IMR-90 (cell line): ENCODE data around the gene PTPRN2. TPM values are rescaled to one million over a fixed set of nuclear protein-coding genes. Genes with fewer than 3 reads are reported as not detected.

Experiments used
- ATAC-seq: fragments of 200-7000 bp; cut with Tn5 transposase; 2 replicates; pipeline ENCODE4 v1.9.1; 2020; ENCODE audit warnings: low read depth, mild to moderate bottlenecking, moderate library complexity
- BruUV-seq: library from RNA; stranded (reverse); fragments of 400-500 nt; replicated peaks from 2 replicates; lab custom pipeline; 2021; lab: Mats Ljungman, UMichigan
- CTCF ChIA-PET: fragments of 300-600 bp; formaldehyde crosslinking; extraction: SDS; loops from one replicate; lab custom pipeline; 2021; ENCODE audit warnings: antibody characterized with exemption; lab: Yijun Ruan, JAX
- POLR2A ChIA-PET: fragments of 300-600 bp; sonication (Branson Sonifier 250); formaldehyde crosslinking; loops from one replicate; lab custom pipeline; 2022; ENCODE audit warnings: antibody characterized with exemption; ENCODE audit not compliant: unreplicated experiment; lab: Charles Lee
- DNase-seq: peaks from one replicate; pipeline ENCODE4 v3.0.0; 2013
- H2AFZ ChIP-seq: replicated peaks from 2 replicates; pipeline ENCODE3; 2013; ENCODE audit warnings: low read length, mild to moderate bottlenecking; ENCODE audit not compliant: poor library complexity
- H2AK5ac ChIP-seq: 2 replicates; pipeline ENCODE4 v1.6.1; 2013; ENCODE audit warnings: low read depth, low read length, inconsistent platforms
- H2AK9ac ChIP-seq: replicated peaks from 2 replicates; pipeline ENCODE3; 2013; ENCODE audit warnings: mild to moderate bottlenecking, low read depth, low read length, moderate library complexity; ENCODE audit not compliant: poor library complexity
- H2BK120ac ChIP-seq: 2 replicates; pipeline ENCODE4 v1.6.1; 2013; ENCODE audit warnings: low read depth, low read length, inconsistent platforms
- H2BK15ac ChIP-seq: 3 replicates; pipeline ENCODE4 v1.6.1; 2013; ENCODE audit warnings: low read depth, low read length, inconsistent platforms
- H2BK20ac ChIP-seq: 2 replicates; pipeline ENCODE4 v1.6.1; 2013; ENCODE audit warnings: low read depth, mild to moderate bottlenecking, inconsistent platforms, low read length, moderate library complexity
- H2BK5ac ChIP-seq: 2 replicates; pipeline ENCODE4 v1.6.1; 2013; ENCODE audit warnings: mild to moderate bottlenecking, low read depth, low read length, inconsistent platforms; ENCODE audit not compliant: poor library complexity, severe bottlenecking
- H3K14ac ChIP-seq: replicated peaks from 2 replicates; pipeline ENCODE4 v1.6.1; 2013; ENCODE audit warnings: low read depth, low read length, inconsistent platforms
- H3K18ac ChIP-seq: 2 replicates; pipeline ENCODE4 v1.6.1; 2013; ENCODE audit warnings: low read depth, low read length, control low read depth
- H3K23ac ChIP-seq: 2 replicates; pipeline ENCODE4 v1.6.1; 2013; ENCODE audit warnings: low read depth, low read length, inconsistent platforms
- H3K27ac ChIP-seq: 2 replicates; pipeline ENCODE4 v1.5.1; 2013; ENCODE audit warnings: mild to moderate bottlenecking, control low read depth, low read length; ENCODE audit not compliant: insufficient read depth
- H3K27me3 ChIP-seq: 2 replicates; pipeline ENCODE4 v1.6.1; 2013; ENCODE audit warnings: low read length; ENCODE audit not compliant: control insufficient read depth, insufficient read depth
- H3K36me3 ChIP-seq: 2 replicates; pipeline ENCODE4 v1.6.1; 2013; ENCODE audit warnings: low read length, mixed read lengths; ENCODE audit not compliant: control insufficient read depth, insufficient read depth
- H3K4ac ChIP-seq: 2 replicates; pipeline ENCODE4 v1.6.1; 2013; ENCODE audit warnings: low read depth, low read length, inconsistent platforms
- H3K4me1 ChIP-seq: 2 replicates; pipeline ENCODE4 v1.6.1; 2013; ENCODE audit warnings: low read length, mixed read lengths; ENCODE audit not compliant: control insufficient read depth, insufficient read depth
- H3K4me2 ChIP-seq: 2 replicates; pipeline ENCODE4 v1.6.1; 2013; ENCODE audit warnings: low read depth, mild to moderate bottlenecking, control low read depth, low read length, moderate library complexity
- H3K4me3 ChIP-seq: 2 replicates; pipeline ENCODE4 v1.5.1; 2013; ENCODE audit warnings: low read depth, mild to moderate bottlenecking, control low read depth, low read length, moderate library complexity; ENCODE audit not compliant: insufficient read depth
- H3K56ac ChIP-seq: 2 replicates; pipeline ENCODE4 v1.6.1; 2013; ENCODE audit warnings: low read length, inconsistent platforms; ENCODE audit not compliant: insufficient read depth; ENCODE audit errors: extremely low read depth
- H3K79me1 ChIP-seq, 2 experiments: 2 replicates each; pipeline ENCODE4 v1.6.1; 2013; ENCODE audit warnings: low read length in 2 of 2, inconsistent platforms in 1 of 2, low read depth in 1 of 2
- H3K9ac ChIP-seq: 2 replicates; pipeline ENCODE4 v1.6.1; 2013; ENCODE audit warnings: low read depth, low read length, control low read depth
- H3K9me1 ChIP-seq: 2 replicates; pipeline ENCODE4 v1.6.1; 2013; ENCODE audit warnings: low read length, inconsistent platforms; ENCODE audit not compliant: insufficient read depth
- H3K9me3 ChIP-seq: 2 replicates; pipeline ENCODE4 v1.6.1; 2013; ENCODE audit warnings: low read length; ENCODE audit not compliant: control insufficient read depth, insufficient read depth
- H4K20me1 ChIP-seq: 2 replicates; pipeline ENCODE4 v1.6.1; 2013; ENCODE audit warnings: low read length, inconsistent platforms; ENCODE audit not compliant: insufficient read depth
- H4K5ac ChIP-seq: 2 replicates; pipeline ENCODE4 v1.6.1; 2013; ENCODE audit warnings: mild to moderate bottlenecking, low read depth, low read length, control low read depth
- H4K8ac ChIP-seq, 2 experiments: 2 replicates each; pipeline ENCODE4 v1.6.1; 2013; ENCODE audit warnings: low read depth in 2 of 2, low read length in 2 of 2, control low read depth in 1 of 2, inconsistent platforms in 1 of 2
- H4K91ac ChIP-seq: 2 replicates; pipeline ENCODE4 v1.6.1; 2013; ENCODE audit warnings: low read depth, low read length, inconsistent platforms; ENCODE audit not compliant: insufficient read depth
- FOS ChIP-seq: fragments of 150-350 bp; IDR thresholded peaks from 2 replicates; pipeline ENCODE4 v1.6.1; 2016; ENCODE audit warnings: low read depth, low read length
- MAZ ChIP-seq: IDR thresholded peaks from 2 replicates; pipeline ENCODE4 v1.6.1; 2012; ENCODE audit warnings: low read depth, mild to moderate bottlenecking, low read length, improper control_type of control experiment, moderate library complexity, borderline replicate concordance
- RCOR1 ChIP-seq: IDR thresholded peaks from 2 replicates; pipeline ENCODE4 v1.6.1; 2012; ENCODE audit warnings: mild to moderate bottlenecking, low read length, improper control_type of control experiment; ENCODE audit not compliant: insufficient replicate concordance
- WGBS, 2 experiments: methylation state at CpG; one replicate each; pipeline versions ENCODE4 v1.1.5 to v1.1.7; 2013; ENCODE audit warnings: missing lambda C conversion rate in 2 of 2; ENCODE audit not compliant: insufficient read length in 1 of 2; ENCODE audit errors: extremely low coverage in 2 of 2; 5-methylcytosine and 5-hydroxymethylcytosine counted together
- dilution Hi-C: fragments of 300-500 bp; cut with HindIII; formaldehyde crosslinking; loops from one replicate; pipeline ENCODE4 v1.14.3; 2018; ENCODE audit warnings: low sequenced_read_pairs; ENCODE audit not compliant: unreplicated experiment
- in situ Hi-C: fragments of 300-500 bp; cut with MboI; formaldehyde crosslinking; loops from 3 replicates; pipeline ENCODE4 v1.14.3; 2019; ENCODE audit warnings: low sequenced_read_pairs, inconsistent platforms, mixed read lengths
- intact Hi-C: fragments of 100-400 bp; cut with micrococcal nuclease; formaldehyde crosslinking; loops from 2 replicates; pipeline ENCODE4 v1.10.0; 2022
- polyA plus RNA-seq, 3 experiments: library from polyadenylated mRNA; depleted of rRNA; stranded (reverse); fragments of >200 nt; gene quantifications; 2 replicates each; pipeline ENCODE4 v1.2.3, GENCODE V29; 2012; ENCODE audit warnings: low replicate concordance in 1 of 3
- total RNA-seq: library from RNA; depleted of rRNA; stranded (reverse); fragments of >200 nt; gene quantifications from 2 replicates; pipeline ENCODE4 v1.2.3, GENCODE V29; 2012
- TF ChIP-seq, protein P1 (sequence below): fragments of 150-350 bp; IDR thresholded peaks from 2 replicates; pipeline ENCODE4 v1.6.1; 2017; ENCODE audit warnings: mild to moderate bottlenecking, antibody characterized with exemption, low read length, low read depth

PTPRN2 gene
- total and polyA plus RNA-seq, 2 of the 4 experiments (the other 2 are of a cell fraction) = 0.03 TPM; not detected in 1

DNA sequence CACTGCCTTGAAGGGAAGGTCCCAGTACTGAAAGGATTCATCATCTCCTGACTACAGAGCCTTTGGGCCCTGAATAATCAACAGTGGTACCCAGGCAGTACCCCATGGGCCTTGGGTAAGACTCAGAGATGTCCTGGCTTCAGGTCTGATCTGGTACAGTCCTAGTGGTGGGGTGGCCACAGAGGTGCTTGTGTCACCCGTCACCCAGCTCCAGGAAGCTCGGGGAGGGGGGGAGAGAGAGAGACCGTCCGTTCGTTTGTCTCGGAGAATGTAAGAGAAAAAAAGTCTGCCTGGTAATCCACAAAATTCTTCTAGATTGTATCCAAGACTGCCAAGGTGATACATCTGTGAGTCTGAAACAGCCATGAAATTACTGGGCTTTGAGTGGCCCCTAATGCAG, 381.3 kb downstream of the PTPRN2 start:
- Histone ChIP-seq H3K23ac (no peak overlapping the region), H2BK15ac (no peak overlapping the region), H3K79me1 (no peaks in the 10 kb centered on the region), H3K14ac (no peak overlapping the region), H3K4me1 (no peaks in the 10 kb centered on the region), H2BK120ac (no peak overlapping the region), H4K91ac (no peak overlapping the region), H2BK5ac (no peak overlapping the region), H2AK5ac (no peak overlapping the region), H3K27me3 (no peaks in the 10 kb centered on the region), H3K4me3 (no peak overlapping the region), H3K56ac (no peak overlapping the region), H2AFZ (no peak overlapping the region), H3K18ac (no peak overlapping the region), H3K4me2 (no peak overlapping the region), H2AK9ac (no peak overlapping the region), H2BK20ac (no peak overlapping the region), H3K27ac (no peak overlapping the region), H3K36me3 (no peaks in the 10 kb centered on the region), H4K5ac (no peak overlapping the region), H4K20me1 (no peaks in the 10 kb centered on the region), H3K9me1 (no peaks in the 10 kb centered on the region), H3K9ac (no peak overlapping the region), H3K9me3 (peaks cover 22% of the 10 kb centered on the region), H4K8ac (no peak overlapping the region), H3K4ac (no peak overlapping the region)
- WGBS, 2 experiments = no CpG with 5 or more reads among the region's 6 CpGs
- BruUV-seq = no TSS peak
- intact Hi-C loops = no loop called here
- in situ Hi-C loops = no loop called here
- no peak for ATAC-seq
- POLR2A ChIA-PET = no interaction called here
- CTCF ChIA-PET = no interaction called here
- dilution Hi-C loops = no loop called here
- TF ChIP-seq, protein P1, sequence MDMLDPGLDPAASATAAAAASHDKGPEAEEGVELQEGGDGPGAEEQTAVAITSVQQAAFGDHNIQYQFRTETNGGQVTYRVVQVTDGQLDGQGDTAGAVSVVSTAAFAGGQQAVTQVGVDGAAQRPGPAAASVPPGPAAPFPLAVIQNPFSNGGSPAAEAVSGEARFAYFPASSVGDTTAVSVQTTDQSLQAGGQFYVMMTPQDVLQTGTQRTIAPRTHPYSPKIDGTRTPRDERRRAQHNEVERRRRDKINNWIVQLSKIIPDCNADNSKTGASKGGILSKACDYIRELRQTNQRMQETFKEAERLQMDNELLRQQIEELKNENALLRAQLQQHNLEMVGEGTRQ = no peak
- no peak for TF ChIP-seq MAZ
- no peak for TF ChIP-seq RCOR1
- TF ChIP-seq FOS = no peak
- no peak for DNase-seq
